Smooth muscle cell (in vitro differentiated cells): Measurements from ENCODE around the gene BPIFB1. TPM values are rescaled to one million over a fixed set of nuclear protein-coding genes. Genes with fewer than 3 reads are reported as not detected.

Source experiments
- DNase-seq: peaks from one replicate; lab custom pipeline; 2025; ENCODE audit not compliant: unreplicated experiment; lab: John Stamatoyannopoulos, UW
- H2AFZ ChIP-seq: fragments of 200-600 bp; sonication (generic); 2 replicates; pipeline ENCODE4 v1.6.0; 2016; ENCODE audit warnings: antibody characterized with exemption, low read depth, mild to moderate bottlenecking
- H3F3A ChIP-seq: fragments of 200-600 bp; sonication (generic); 2 replicates; pipeline ENCODE4 v1.6.0; 2017; ENCODE audit warnings: antibody characterized with exemption, low read depth
- H3K27ac ChIP-seq: fragments of 200-600 bp; sonication (generic); 2 replicates; pipeline ENCODE4 v1.5.1; 2016; ENCODE audit warnings: low read depth, mild to moderate bottlenecking
- H3K27me3 ChIP-seq: fragments of 200-600 bp; sonication (generic); 2 replicates; pipeline ENCODE4 v1.6.1; 2016; ENCODE audit warnings: low read depth, mild to moderate bottlenecking
- H3K36me3 ChIP-seq: fragments of 200-600 bp; sonication (generic); 2 replicates; pipeline ENCODE4 v1.5.1; 2016; ENCODE audit warnings: low read depth
- H3K4me1 ChIP-seq: fragments of 200-600 bp; sonication (generic); 2 replicates; pipeline ENCODE4 v1.5.1; 2016; ENCODE audit warnings: low read depth
- H3K4me2 ChIP-seq: fragments of 200-600 bp; sonication (generic); 2 replicates; pipeline ENCODE4 v1.6.0; 2016; ENCODE audit warnings: mild to moderate bottlenecking
- H3K4me3 ChIP-seq: fragments of 200-600 bp; sonication (generic); 2 replicates; pipeline ENCODE4 v1.5.1; 2016; ENCODE audit warnings: mild to moderate bottlenecking
- H3K79me2 ChIP-seq: fragments of 200-600 bp; sonication (generic); 2 replicates; pipeline ENCODE4 v1.6.0; 2016; ENCODE audit warnings: low read depth, mild to moderate bottlenecking
- H3K9ac ChIP-seq: fragments of 200-600 bp; sonication (generic); 2 replicates; pipeline ENCODE4 v1.6.0; 2016; ENCODE audit warnings: low read depth
- H3K9me3 ChIP-seq: fragments of 200-600 bp; sonication (generic); replicated peaks from 2 replicates; pipeline ENCODE4 v1.5.1; 2016; ENCODE audit warnings: low read depth
- H4K20me1 ChIP-seq: fragments of 200-600 bp; sonication (generic); 2 replicates; pipeline ENCODE4 v1.6.0; 2016; ENCODE audit warnings: low read depth
- WGBS: methylation state at CpG from one replicate; pipeline ENCODE4 v1.1.7; 2016; ENCODE audit warnings: low lambda C conversion rate; 5-methylcytosine and 5-hydroxymethylcytosine counted together
- polyA plus RNA-seq: library from polyadenylated mRNA; unstranded; fragments of >200 nt; fragmentation: Nextera tagmentation; extraction: Ambion mirVana; gene quantifications from 2 replicates; pipeline ENCODE4 v1.2.1, GENCODE V29; 2016
- total RNA-seq: library from RNA; depleted of rRNA; stranded (reverse); fragments of >200 nt; gene quantifications from 2 replicates; pipeline ENCODE4 v1.2.3, GENCODE V29; 2014
- TF ChIP-seq, protein P1 (sequence below): fragments of 200-600 bp; sonication (generic); IDR thresholded peaks from 2 replicates; pipeline ENCODE4 v1.5.1; 2017; ENCODE audit warnings: borderline replicate concordance, mild to moderate bottlenecking, antibody characterized with exemption; ENCODE audit not compliant: insufficient read depth, poor library complexity, severe bottlenecking

BPIFB1 gene
- total and polyA plus RNA-seq, 2 experiments from 2014 or later: not detected

DNA sequence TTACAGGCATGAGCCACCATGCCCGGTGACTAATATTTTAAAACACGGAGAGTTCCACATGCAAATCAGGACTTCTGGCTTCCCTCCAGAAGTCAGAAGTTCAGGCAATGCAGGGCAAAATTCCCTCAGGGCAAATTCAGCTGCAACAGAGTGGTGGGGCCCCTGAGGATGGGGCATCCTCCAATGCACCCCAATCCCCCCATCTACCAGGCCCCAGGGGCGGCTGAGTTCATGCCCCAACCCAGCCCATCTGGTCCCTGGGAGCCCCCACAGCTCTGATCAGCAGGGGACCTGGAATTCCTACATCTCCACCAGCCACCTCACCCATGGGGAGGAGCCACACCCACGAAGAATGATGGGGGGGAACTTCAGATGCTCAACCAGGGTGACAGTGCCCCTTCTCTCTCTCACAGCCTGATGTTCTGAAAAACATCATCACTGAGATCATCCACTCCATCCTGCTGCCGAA is 22.6 kb downstream of the BPIFB1 start:
- WGBS: 48% methylated on average over 5 of the region's 5 CpGs
- H3K27ac ChIP-seq: no peak overlapping the region
- H2AFZ ChIP-seq: no peak overlapping the region
- no peak for DNase-seq
- no peaks in the 10 kb centered on the region for H3K4me1 ChIP-seq
- H3K4me3 ChIP-seq: no peak overlapping the region
- no peak overlapping the region for H3K9ac ChIP-seq
- H4K20me1 ChIP-seq: no peaks in the 10 kb centered on the region
- no peaks in the 10 kb centered on the region for H3K9me3 ChIP-seq
- TF ChIP-seq, protein P1, sequence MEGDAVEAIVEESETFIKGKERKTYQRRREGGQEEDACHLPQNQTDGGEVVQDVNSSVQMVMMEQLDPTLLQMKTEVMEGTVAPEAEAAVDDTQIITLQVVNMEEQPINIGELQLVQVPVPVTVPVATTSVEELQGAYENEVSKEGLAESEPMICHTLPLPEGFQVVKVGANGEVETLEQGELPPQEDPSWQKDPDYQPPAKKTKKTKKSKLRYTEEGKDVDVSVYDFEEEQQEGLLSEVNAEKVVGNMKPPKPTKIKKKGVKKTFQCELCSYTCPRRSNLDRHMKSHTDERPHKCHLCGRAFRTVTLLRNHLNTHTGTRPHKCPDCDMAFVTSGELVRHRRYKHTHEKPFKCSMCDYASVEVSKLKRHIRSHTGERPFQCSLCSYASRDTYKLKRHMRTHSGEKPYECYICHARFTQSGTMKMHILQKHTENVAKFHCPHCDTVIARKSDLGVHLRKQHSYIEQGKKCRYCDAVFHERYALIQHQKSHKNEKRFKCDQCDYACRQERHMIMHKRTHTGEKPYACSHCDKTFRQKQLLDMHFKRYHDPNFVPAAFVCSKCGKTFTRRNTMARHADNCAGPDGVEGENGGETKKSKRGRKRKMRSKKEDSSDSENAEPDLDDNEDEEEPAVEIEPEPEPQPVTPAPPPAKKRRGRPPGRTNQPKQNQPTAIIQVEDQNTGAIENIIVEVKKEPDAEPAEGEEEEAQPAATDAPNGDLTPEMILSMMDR: no peak
- no peak overlapping the region for H3K4me2 ChIP-seq
- no peaks in the 10 kb centered on the region for H3K36me3 ChIP-seq
- no peaks in the 10 kb centered on the region for H3K79me2 ChIP-seq
- H3K27me3 ChIP-seq: no peaks in the 10 kb centered on the region
- H3F3A ChIP-seq: no peaks in the 10 kb centered on the region

DNA sequence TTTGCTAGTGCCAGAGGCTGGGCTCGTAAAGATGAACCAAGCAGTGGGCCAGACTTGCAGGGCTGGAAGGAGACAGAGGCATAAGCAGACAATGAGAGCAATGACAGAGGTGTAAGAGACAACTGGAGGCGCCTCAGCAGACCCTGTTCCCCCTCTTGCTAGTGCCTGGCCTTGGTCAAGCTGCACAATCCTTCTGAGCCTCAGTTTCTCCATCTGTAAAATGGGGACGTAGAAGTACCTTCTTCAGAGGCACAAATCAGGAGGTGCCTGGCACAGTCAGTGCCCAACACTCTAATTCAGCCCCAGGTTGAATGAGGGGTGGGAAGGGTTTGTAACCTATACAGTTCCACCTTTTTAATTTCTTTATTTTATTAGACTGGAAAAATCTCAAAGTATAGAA is 23.2 kb downstream of the BPIFB1 start:
- no peak for DNase-seq
- H3K9ac ChIP-seq: no peak overlapping the region
- H3K4me2 ChIP-seq: no peak overlapping the region
- H3K4me1 ChIP-seq: no peaks in the 10 kb centered on the region
- H3K36me3 ChIP-seq: no peaks in the 10 kb centered on the region
- H3K9me3 ChIP-seq: no peaks in the 10 kb centered on the region
- H3K4me3 ChIP-seq: no peak overlapping the region
- TF ChIP-seq, protein P1: no peak
- H2AFZ ChIP-seq: no peak overlapping the region
- H3K79me2 ChIP-seq: no peaks in the 10 kb centered on the region
- no peak overlapping the region for H3K27ac ChIP-seq
- H3F3A ChIP-seq: no peaks in the 10 kb centered on the region
- H3K27me3 ChIP-seq: no peaks in the 10 kb centered on the region
- H4K20me1 ChIP-seq: no peaks in the 10 kb centered on the region
- 82% methylated on average over 3 of the region's 3 CpGs for WGBS

DNA sequence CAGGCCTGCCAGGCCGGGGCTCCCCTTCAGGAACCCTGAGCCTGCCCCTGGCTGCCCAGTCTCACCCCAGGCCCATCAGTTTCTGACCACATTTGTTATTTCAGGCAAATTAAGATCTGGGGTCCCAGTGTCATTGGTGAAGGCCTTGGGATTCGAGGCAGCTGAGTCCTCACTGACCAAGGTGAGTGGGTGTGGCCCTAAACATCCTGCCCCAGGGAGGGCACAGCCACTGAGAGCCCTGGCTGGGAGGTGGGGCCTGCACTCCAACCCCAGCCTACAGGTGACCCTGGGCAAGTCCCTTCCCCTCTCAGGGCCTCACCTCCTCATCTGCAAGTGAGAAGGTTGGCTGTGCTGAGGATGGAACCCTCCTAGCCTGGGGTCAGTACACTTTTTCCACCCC is 23.8 kb downstream of the BPIFB1 start:
- Histone ChIP-seq H2AFZ (no peak overlapping the region), H3K9me3 (no peaks in the 10 kb centered on the region), H4K20me1 (no peaks in the 10 kb centered on the region), H3K4me3 (no peak overlapping the region), H3K4me2 (no peak overlapping the region), H3K27ac (no peak overlapping the region), H3K4me1 (no peaks in the 10 kb centered on the region), H3K36me3 (no peaks in the 10 kb centered on the region), H3F3A (no peaks in the 10 kb centered on the region), H3K27me3 (no peaks in the 10 kb centered on the region), H3K79me2 (no peaks in the 10 kb centered on the region), H3K9ac (no peak overlapping the region)
- no peak for DNase-seq
- 77% methylated on average over 2 of the region's 2 CpGs for WGBS
- TF ChIP-seq, protein P1: no peak

DNA sequence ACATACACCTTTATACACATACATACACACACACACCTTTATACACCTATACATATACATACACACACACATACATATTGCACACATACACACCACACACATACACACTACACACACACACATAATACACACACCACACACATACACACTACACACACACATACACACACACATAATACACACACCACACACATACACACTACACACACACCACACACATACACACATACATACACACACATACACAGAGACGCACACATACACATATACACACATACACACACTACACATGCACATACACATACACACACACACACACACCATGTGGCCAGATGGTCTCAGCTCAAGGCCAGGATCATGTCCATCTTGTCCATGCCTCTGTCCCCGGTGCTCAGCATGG is 25.7 kb downstream of the BPIFB1 start:
- no peaks in the 10 kb centered on the region for H3K9me3 ChIP-seq
- 96% methylated on average over 2 of the region's 2 CpGs for whole genome bisulfite sequencing

More for the DNA sequence above, 25.7 kb downstream of the BPIFB1 start:
- H3K36me3 ChIP-seq: no peaks in the 10 kb centered on the region
- no peak overlapping the region for H3K4me3 ChIP-seq
- no peak overlapping the region for H3K9ac ChIP-seq
- no peaks in the 10 kb centered on the region for H3K27me3 ChIP-seq
- no peaks in the 10 kb centered on the region for H3K79me2 ChIP-seq
- H3K27ac ChIP-seq: no peak overlapping the region
- no peak overlapping the region for H3K4me2 ChIP-seq
- TF ChIP-seq, protein P1: no peak
- no peak overlapping the region for H2AFZ ChIP-seq
- no peaks in the 10 kb centered on the region for H3F3A ChIP-seq
- H3K4me1 ChIP-seq: no peaks in the 10 kb centered on the region
- no peaks in the 10 kb centered on the region for H4K20me1 ChIP-seq
- no peak for DNase-seq
